ENCODE measurements around the gene SORCS2. TPM values are rescaled to one million over a fixed set of nuclear protein-coding genes. Genes with fewer than 3 reads are reported as not detected.

Gene SORCS2
- total and polyA plus RNA-seq, 2 of the 13 experiments (the other 11 are each of a cell fraction or from before 2014, with no cell fraction given), result 0.82 to 1.0 TPM

DNA sequence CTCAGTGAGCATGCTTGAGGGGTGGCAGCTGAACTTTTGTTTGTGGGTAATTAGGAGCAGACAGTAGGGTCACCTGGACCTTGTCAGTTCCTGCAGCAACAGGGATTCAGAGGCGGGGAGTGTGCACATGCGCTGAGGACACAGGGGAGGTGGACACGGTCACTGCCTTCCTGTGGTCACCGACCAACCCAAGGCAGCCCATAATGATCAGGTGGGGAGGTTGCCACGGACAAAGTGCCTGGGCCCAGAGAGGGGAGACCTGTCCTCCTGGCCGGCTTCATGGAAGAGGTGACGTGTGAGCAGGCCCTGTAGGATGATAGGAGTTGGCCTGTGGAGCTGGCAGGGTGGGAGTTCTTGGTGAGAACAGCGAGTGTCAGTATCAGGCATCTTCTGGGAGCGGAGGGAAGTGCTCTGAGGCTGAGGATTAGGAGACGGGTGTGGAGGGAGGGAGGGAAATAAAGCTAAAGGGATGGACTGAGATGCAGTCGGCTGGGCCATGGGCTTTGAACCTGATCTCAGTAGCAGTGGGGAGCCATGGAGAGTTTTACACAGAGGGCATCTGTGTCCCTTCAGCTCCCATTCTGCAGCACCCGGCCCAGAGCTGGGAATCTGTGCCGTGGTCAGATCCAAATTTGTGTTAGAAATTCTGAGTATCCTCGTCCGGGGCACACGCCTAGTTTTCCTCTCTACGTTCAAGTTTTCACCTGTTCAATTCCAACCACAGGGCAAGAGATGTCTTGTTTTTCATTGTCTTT, 142.4 kb downstream of the SORCS2 start:
- Histone ChIP-seq H3K9me3 (ENCODE audit: low read length) (no peaks in the 10 kb centered on the region), H3K79me2 (ENCODE audit: insufficient read depth, low read length) (no peaks in the 10 kb centered on the region), H4K20me1 (ENCODE audit: insufficient read depth, low read length) (0 out of 2 replicates have a peak, but pooled peaks cover 3% of the 10 kb centered on the region), H3K4me1 (ENCODE audit: insufficient read depth, low read length) (no peaks in the 10 kb centered on the region), H3K9ac (ENCODE audit: insufficient read depth, low read depth, low read length) (no peak overlapping the region), H3K27me3 (ENCODE audit: control insufficient read depth in 1 of 2, insufficient read depth in 2 of 2, low read length in 2 of 2) (peaks cover 12 to 53% of the 10 kb centered on the region in 2 experiments; a peak in 4 of 5 replicates), H3K4me2 (ENCODE audit: low read depth, low read length) (no peak overlapping the region), H3K36me3 (replicated peaks in 1 of 2; ENCODE audit: control insufficient read depth in 1 of 2, insufficient read depth in 2 of 2, low read length in 2 of 2) (no peaks in the 10 kb centered on the region), H2AFZ (ENCODE audit: low read length) (no peak overlapping the region), H3K4me3 (replicated peaks in 1 of 3; ENCODE audit: insufficient read depth in 1 of 3, low read depth in 2 of 3, low read length in 3 of 3) (no peak overlapping the region), H3K27ac (ENCODE audit: extremely low read length, insufficient read depth, low read length) (no peak overlapping the region)
- ChIA-PET CTCF (ENCODE audit: low intra/inter-chr PET ratio, low total read pairs) (interaction anchor here (1.5 kb wide), 1 partner anchor 142 kb away, joined by 13 read pairs; the partner anchor contains the start of gene SORCS2), POLR2A (no interaction called here)
- FAIRE-seq (no peak), DNase-seq (ENCODE audit: low spot score) (no peak), ATAC-seq (no peak)
- in situ Hi-C loops (cut with HindIII; ENCODE audit: extremely low pct_ligation_motif_present, low pct_unique_long_range_greater_than_20kb), result loop anchor here (5.0 kb wide), 1 partner anchor 142 kb away; the partner anchor contains the start of gene SORCS2
- BruUV-seq (replicated peaks), result no TSS peak
- WGBS (ENCODE audit: low lambda C conversion rate), result 53% methylated on average over 17 of the region's 17 CpGs
- intact Hi-C loops (cut with micrococcal nuclease; ENCODE audit: unreplicated experiment), result loop anchor here (10.0 kb wide), 1 partner anchor 140 kb away; the partner anchor contains the start of gene SORCS2
- TF ChIP-seq NCOA2 (CRISPR knock-in tag; IDR thresholded peaks at IDR 0.05), result no peak
- TF ChIP-seq ZFAT (CRISPR knock-in tag; conservative IDR thresholded peaks at IDR 0.05), result no peak
- no peak for TF ChIP-seq ZMAT3 (CRISPR knock-in tag; conservative IDR thresholded peaks at IDR 0.05)
- TF ChIP-seq MEIS2 (CRISPR knock-in tag; IDR thresholded peaks at IDR 0.05), result no peak
- TF ChIP-seq ZNF790 (CRISPR knock-in tag; IDR thresholded peaks at IDR 0.05; ENCODE audit: borderline replicate concordance), result no peak
- no peak for TF ChIP-seq GATA4 (IDR thresholded peaks at IDR 0.05; ENCODE audit: borderline replicate concordance, low read depth)
- TF ChIP-seq, protein P1, sequence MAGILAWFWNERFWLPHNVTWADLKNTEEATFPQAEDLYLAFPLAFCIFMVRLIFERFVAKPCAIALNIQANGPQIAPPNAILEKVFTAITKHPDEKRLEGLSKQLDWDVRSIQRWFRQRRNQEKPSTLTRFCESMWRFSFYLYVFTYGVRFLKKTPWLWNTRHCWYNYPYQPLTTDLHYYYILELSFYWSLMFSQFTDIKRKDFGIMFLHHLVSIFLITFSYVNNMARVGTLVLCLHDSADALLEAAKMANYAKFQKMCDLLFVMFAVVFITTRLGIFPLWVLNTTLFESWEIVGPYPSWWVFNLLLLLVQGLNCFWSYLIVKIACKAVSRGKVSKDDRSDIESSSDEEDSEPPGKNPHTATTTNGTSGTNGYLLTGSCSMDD (CRISPR knock-in tag; IDR thresholded peaks at IDR 0.05), result no peak
